ENCODE results near the gene IGF1. TPM values are rescaled to one million over a fixed set of nuclear protein-coding genes. Genes with fewer than 3 reads are reported as not detected.

The IGF1 gene
- total RNA-seq, 1 experiment from 2014 or later = not detected

- Mint-ChIP-seq H3K4me3 (ENCODE audit: low read depth, unreplicated experiment) (no peak overlapping the region), H3K27ac (ENCODE audit: unreplicated experiment) (no peak overlapping the region), H3K4me1 (ENCODE audit: low read depth, unreplicated experiment) (no peaks in the 10 kb centered on the region), H3K9me3 (ENCODE audit: low read depth, unreplicated experiment) (peaks cover 20% of the 10 kb centered on the region), H3K27me3 (ENCODE audit: unreplicated experiment) (no peaks in the 10 kb centered on the region), H3K36me3 (ENCODE audit: insufficient read depth, unreplicated experiment) (no peaks in the 10 kb centered on the region)
- no peak for TF ChIP-seq CTCF (IDR thresholded peaks at IDR 0.05; ENCODE audit: unreplicated experiment)
- CTCF ChIA-PET = no interaction called here
- intact Hi-C loops (cut with micrococcal nuclease; ENCODE audit: unreplicated experiment) = no loop called here
- DNase-seq = no peak
- no TSS peak for BruUV-seq (replicated peaks)
Observed at GRCh38 chr12:102385343-102385742, 95.0 kb downstream of the IGF1 start.

GRCh38 chr12:102379346-102380162 lies 100.8 kb downstream of the IGF1 start:
- Mint-ChIP-seq H3K4me1 (ENCODE audit: low read depth, unreplicated experiment) (no peaks in the 10 kb centered on the region), H3K9me3 (ENCODE audit: low read depth, unreplicated experiment) (peaks cover 12% of the 10 kb centered on the region), H3K4me3 (ENCODE audit: low read depth, unreplicated experiment) (no peak overlapping the region), H3K36me3 (ENCODE audit: insufficient read depth, unreplicated experiment) (no peaks in the 10 kb centered on the region), H3K27ac (ENCODE audit: unreplicated experiment) (no peak overlapping the region), H3K27me3 (ENCODE audit: unreplicated experiment) (no peaks in the 10 kb centered on the region)
- DNase-seq = no peak
- intact Hi-C loops (cut with micrococcal nuclease; ENCODE audit: unreplicated experiment) = no loop called here
- CTCF ChIA-PET = no interaction called here
- TF ChIP-seq CTCF (IDR thresholded peaks at IDR 0.05; ENCODE audit: unreplicated experiment) = no peak
- no TSS peak for BruUV-seq (replicated peaks)

- H3K27ac Mint-ChIP-seq (ENCODE audit: unreplicated experiment) = no peak overlapping the region
- H3K36me3 Mint-ChIP-seq (ENCODE audit: insufficient read depth, unreplicated experiment) = no peaks in the 10 kb centered on the region
- CTCF ChIA-PET = no interaction called here
- no TSS peak for BruUV-seq (replicated peaks)
- no peak for TF ChIP-seq CTCF (IDR thresholded peaks at IDR 0.05; ENCODE audit: unreplicated experiment)
- no peaks in the 10 kb centered on the region for H3K27me3 Mint-ChIP-seq (ENCODE audit: unreplicated experiment)
- no peak overlapping the region for H3K4me3 Mint-ChIP-seq (ENCODE audit: low read depth, unreplicated experiment)
- H3K9me3 Mint-ChIP-seq (ENCODE audit: low read depth, unreplicated experiment) = peaks cover 10% of the 10 kb centered on the region
- no peak for DNase-seq
- intact Hi-C loops (cut with micrococcal nuclease; ENCODE audit: unreplicated experiment) = no loop called here
- no peaks in the 10 kb centered on the region for H3K4me1 Mint-ChIP-seq (ENCODE audit: low read depth, unreplicated experiment)
Observed at GRCh38 chr12:102376781-102377180, 103.6 kb downstream of the IGF1 start.

- no peaks in the 10 kb centered on the region for H3K4me1 Mint-ChIP-seq (ENCODE audit: low read depth, unreplicated experiment)
- BruUV-seq (replicated peaks) = no TSS peak
- TF ChIP-seq CTCF (IDR thresholded peaks at IDR 0.05; ENCODE audit: unreplicated experiment) = no peak
- H3K4me3 Mint-ChIP-seq (ENCODE audit: low read depth, unreplicated experiment) = no peak overlapping the region
- no peaks in the 10 kb centered on the region for H3K36me3 Mint-ChIP-seq (ENCODE audit: insufficient read depth, unreplicated experiment)
- intact Hi-C loops (cut with micrococcal nuclease; ENCODE audit: unreplicated experiment) = no loop called here
- no peak overlapping the region for H3K27ac Mint-ChIP-seq (ENCODE audit: unreplicated experiment)
- CTCF ChIA-PET = no interaction called here
- H3K27me3 Mint-ChIP-seq (ENCODE audit: unreplicated experiment) = no peaks in the 10 kb centered on the region
- DNase-seq = no peak
- H3K9me3 Mint-ChIP-seq (ENCODE audit: low read depth, unreplicated experiment) = peaks cover 7% of the 10 kb centered on the region
Observed at GRCh38 chr12:102376181-102376747, 104.1 kb downstream of the IGF1 start.
